KMS-11 (cell line): ENCODE data around the gene DHH.

ENCODE experiments used
- H2AFZ ChIP-seq: fragments of 200-600 bp; sonication (generic); 2 replicates; pipeline ENCODE4 v1.6.1; 2016; ENCODE audit warnings: antibody characterized with exemption, mixed run types, low read depth
- H3K27ac ChIP-seq: fragments of 200-600 bp; sonication (generic); 2 replicates; pipeline ENCODE4 v1.6.1; 2016; ENCODE audit warnings: mild to moderate bottlenecking, mixed run types
- H3K27me3 ChIP-seq: fragments of 200-600 bp; sonication (generic); 2 replicates; pipeline ENCODE4 v1.6.1; 2017; ENCODE audit warnings: mild to moderate bottlenecking, low read depth, mixed run types, moderate library complexity; ENCODE audit not compliant: insufficient read depth
- H3K36me3 ChIP-seq: fragments of 200-600 bp; sonication (generic); 2 replicates; pipeline ENCODE4 v1.6.1; 2017; ENCODE audit warnings: mild to moderate bottlenecking, mixed run types; ENCODE audit not compliant: insufficient read depth
- H3K4me1 ChIP-seq: fragments of 200-600 bp; sonication (generic); 2 replicates; pipeline ENCODE4 v1.6.1; 2016; ENCODE audit warnings: mild to moderate bottlenecking, low read depth, mixed run types; ENCODE audit not compliant: poor library complexity, severe bottlenecking
- H3K4me2 ChIP-seq: fragments of 200-600 bp; sonication (generic); 2 replicates; pipeline ENCODE4 v1.7.0; 2016; ENCODE audit warnings: mild to moderate bottlenecking, mixed run types
- H3K4me3 ChIP-seq: fragments of 200-600 bp; sonication (generic); IDR thresholded peaks from 2 replicates; pipeline ENCODE4 v1.6.1; 2017; ENCODE audit warnings: low read depth, low read length, mixed read lengths; ENCODE audit not compliant: insufficient read depth
- H3K79me2 ChIP-seq: fragments of 200-600 bp; sonication (generic); 2 replicates; pipeline ENCODE4 v1.6.1; 2016; ENCODE audit warnings: low read depth, mixed run types; ENCODE audit not compliant: insufficient read depth
- H3K9ac ChIP-seq: fragments of 200-600 bp; sonication (generic); 2 replicates; pipeline ENCODE4 v1.6.1; 2016; ENCODE audit warnings: mild to moderate bottlenecking, mixed run types
- H4K20me1 ChIP-seq: fragments of 200-600 bp; sonication (generic); 2 replicates; pipeline ENCODE4 v1.6.1; 2016; ENCODE audit warnings: mild to moderate bottlenecking, mixed run types; ENCODE audit not compliant: insufficient read depth
- CTCF ChIP-seq: fragments of 200-600 bp; sonication (generic); conservative IDR thresholded peaks from 2 replicates; pipeline ENCODE4 v1.6.1; 2017; ENCODE audit warnings: low read depth, mild to moderate bottlenecking, antibody characterized with exemption, low read length, moderate library complexity, mixed read lengths

Gene DHH

GRCh38 chr12:49060237-49061156 lies 34.1 kb downstream of the DHH start, which contains the start of gene KMT2D:
Gene KMT2D (minus strand): TSS chr12:49060794. CDS start chr12:49055324, 5,470 bp downstream.
- TF ChIP-seq CTCF: no peak
- H3K4me2 ChIP-seq: peak within 1 kb of the TSS; percentile 90
- peak within 1 kb of the TSS; percentile 97 for H3K9ac ChIP-seq
- peak within 1 kb of the TSS; percentile 98 for H2AFZ ChIP-seq
- H3K4me1 ChIP-seq: peaks cover 45% of the 10 kb centered on the region
- H3K27ac ChIP-seq: peak within 1 kb of the TSS; percentile 85
- H3K27me3 ChIP-seq: no peaks in the 10 kb centered on the region
- H3K79me2 ChIP-seq: peaks cover 51% of the 10 kb centered on the region
- peaks cover 26% of the 10 kb centered on the region for H4K20me1 ChIP-seq
- no peaks in the 10 kb centered on the region; the same call in 1 of the 2 replicates for H3K36me3 ChIP-seq
- peak within 1 kb of the TSS; percentile 19 for H3K4me3 ChIP-seq

- Histone ChIP-seq H2AFZ (peak overlapping the region; percentile 98), H3K36me3 (no peaks in the 10 kb centered on the region; the same call in 1 of the 2 replicates), H3K27ac (peak overlapping the region; percentile 85), H3K9ac (peak overlapping the region; percentile 97), H3K79me2 (peaks cover 60% of the 10 kb centered on the region), H3K4me3 (peak overlapping the region; percentile 19), H4K20me1 (peaks cover 29% of the 10 kb centered on the region), H3K4me2 (peak overlapping the region; percentile 84), H3K27me3 (no peaks in the 10 kb centered on the region), H3K4me1 (peaks cover 44% of the 10 kb centered on the region)
- TF ChIP-seq CTCF: no peak
Measured at GRCh38 chr12:49059299-49060171, 35.1 kb downstream of the DHH start.

GRCh38 chr12:49059045-49059298 lies 35.6 kb downstream of the DHH start:
- no peak overlapping the region for H3K4me3 ChIP-seq
- peak overlapping the region; percentile 84 for H3K4me2 ChIP-seq
- H3K36me3 ChIP-seq: no peaks in the 10 kb centered on the region; the same call in 1 of the 2 replicates
- peaks cover 61% of the 10 kb centered on the region for H3K79me2 ChIP-seq
- no peak overlapping the region for H2AFZ ChIP-seq
- peak overlapping the region; percentile 97; the same call in 1 of the 2 replicates for H3K9ac ChIP-seq
- peaks cover 29% of the 10 kb centered on the region for H4K20me1 ChIP-seq
- no peak for TF ChIP-seq CTCF
- H3K27ac ChIP-seq: no peak overlapping the region
- peaks cover 39% of the 10 kb centered on the region for H3K4me1 ChIP-seq
- H3K27me3 ChIP-seq: no peaks in the 10 kb centered on the region

GRCh38 chr12:49058366-49059044 lies 36.1 kb downstream of the DHH start:
- Histone ChIP-seq H3K9ac (peak overlapping the region; percentile 97; the same call in 1 of the 2 replicates), H3K4me2 (peak overlapping the region; percentile 84), H3K27ac (no peak overlapping the region), H3K79me2 (peaks cover 61% of the 10 kb centered on the region), H3K27me3 (no peaks in the 10 kb centered on the region), H3K4me3 (peak overlapping the region; percentile 4), H4K20me1 (peaks cover 29% of the 10 kb centered on the region), H2AFZ (no peak overlapping the region), H3K4me1 (peaks cover 35% of the 10 kb centered on the region), H3K36me3 (no peaks in the 10 kb centered on the region; the same call in 1 of the 2 replicates)
- TF ChIP-seq CTCF: no peak
